ENCODE data around the gene ST3GAL3. TPM values are rescaled to one million over a fixed set of nuclear protein-coding genes. Genes with fewer than 3 reads are reported as not detected.

ST3GAL3 gene
- total and polyA plus RNA-seq, 4 donors = 20.2 to 32.0 (median 27.0) TPM

- no peaks in the 10 kb centered on the region for H3K4me1 ChIP-seq (ENCODE audit: control insufficient read depth in 1 of 2, insufficient read depth in 2 of 2, low read length in 2 of 2)
- H3K36me3 ChIP-seq (ENCODE audit: control insufficient read depth in 1 of 2, insufficient read depth in 2 of 2, low read length in 1 of 2) = peaks cover 0 to 3% of the 10 kb centered on the region in 2 donors
- no peak overlapping the region for H3K4me3 ChIP-seq (ENCODE audit: low read length in 2 of 2)
- ATAC-seq (ENCODE audit: low FRiP score) = no peak
- WGBS, 2 donors = 79% methylated on average over 4 of the region's 4 CpGs
- H3K27me3 ChIP-seq (ENCODE audit: control insufficient read depth in 1 of 2, insufficient read depth in 2 of 2, low read length in 1 of 2) = no peaks in the 10 kb centered on the region
- DNase-seq = no peak
- H3K27ac ChIP-seq (ENCODE audit: low read depth in 1 of 2, low read length in 2 of 2) = no peak overlapping the region
- no peaks in the 10 kb centered on the region for H3K9me3 ChIP-seq (ENCODE audit: control insufficient read depth, low read length)
- intact Hi-C loops (cut with DNase I) = no loop called here
Measured at GRCh38 chr1:43799656-43800635, 92.6 kb downstream of the ST3GAL3 start.

GRCh38 chr1:43800771-43801170, 93.4 kb downstream of the ST3GAL3 start:
- intact Hi-C loops (cut with DNase I) = no loop called here
- Histone ChIP-seq H3K9me3 (ENCODE audit: control insufficient read depth, low read length) (no peaks in the 10 kb centered on the region), H3K27ac (ENCODE audit: low read depth in 1 of 2, low read length in 2 of 2) (no peak overlapping the region), H3K4me3 (ENCODE audit: low read length in 2 of 2) (no peak overlapping the region), H3K27me3 (ENCODE audit: control insufficient read depth in 1 of 2, insufficient read depth in 2 of 2, low read length in 1 of 2) (no peaks in the 10 kb centered on the region), H3K36me3 (ENCODE audit: control insufficient read depth in 1 of 2, insufficient read depth in 2 of 2, low read length in 1 of 2) (peaks cover 0 to 3% of the 10 kb centered on the region in 2 donors), H3K4me1 (ENCODE audit: control insufficient read depth in 1 of 2, insufficient read depth in 2 of 2, low read length in 2 of 2) (no peaks in the 10 kb centered on the region)
- ATAC-seq (ENCODE audit: low FRiP score) (no peak), DNase-seq (no peak)
- WGBS, 2 donors = 60 to 62% methylated on average over 3 of the region's 3 CpGs

- Histone ChIP-seq H3K9me3 (ENCODE audit: control insufficient read depth, low read length) (no peaks in the 10 kb centered on the region), H3K4me1 (ENCODE audit: control insufficient read depth in 1 of 2, insufficient read depth in 2 of 2, low read length in 2 of 2) (no peaks in the 10 kb centered on the region), H3K27me3 (ENCODE audit: control insufficient read depth in 1 of 2, insufficient read depth in 2 of 2, low read length in 1 of 2) (no peaks in the 10 kb centered on the region), H3K36me3 (ENCODE audit: control insufficient read depth in 1 of 2, insufficient read depth in 2 of 2, low read length in 1 of 2) (peaks cover 0 to 3% of the 10 kb centered on the region in 2 donors), H3K27ac (ENCODE audit: low read depth in 1 of 2, low read length in 2 of 2) (no peak overlapping the region), H3K4me3 (ENCODE audit: low read length in 2 of 2) (no peak overlapping the region)
- intact Hi-C loops (cut with DNase I) = no loop called here
- ATAC-seq (ENCODE audit: low FRiP score) (no peak), DNase-seq (no peak)
- 86 to 88% methylated on average over 3 of the region's 3 CpGs for WGBS, 2 donors
Measured at GRCh38 chr1:43801203-43801602, 93.9 kb downstream of the ST3GAL3 start.

- DNase-seq (no peak), ATAC-seq (ENCODE audit: low FRiP score) (no peak)
- H3K36me3 ChIP-seq (ENCODE audit: control insufficient read depth in 1 of 2, insufficient read depth in 2 of 2, low read length in 1 of 2) = peaks cover 0 to 3% of the 10 kb centered on the region in 2 donors
- H3K9me3 ChIP-seq (ENCODE audit: control insufficient read depth, low read length) = no peaks in the 10 kb centered on the region
- 91 to 93% methylated on average over 4 of the region's 4 CpGs for WGBS, 2 donors
- no peak overlapping the region for H3K4me3 ChIP-seq (ENCODE audit: low read length in 2 of 2)
- intact Hi-C loops (cut with DNase I) = no loop called here
- no peaks in the 10 kb centered on the region for H3K27me3 ChIP-seq (ENCODE audit: control insufficient read depth in 1 of 2, insufficient read depth in 2 of 2, low read length in 1 of 2)
- no peaks in the 10 kb centered on the region for H3K4me1 ChIP-seq (ENCODE audit: control insufficient read depth in 1 of 2, insufficient read depth in 2 of 2, low read length in 2 of 2)
- H3K27ac ChIP-seq (ENCODE audit: low read depth in 1 of 2, low read length in 2 of 2) = no peak overlapping the region
Measured at GRCh38 chr1:43802356-43802980, 95.1 kb downstream of the ST3GAL3 start.

GRCh38 chr1:43803105-43803504, 95.8 kb downstream of the ST3GAL3 start:
- WGBS, 2 donors = 98 to 99% methylated on average over 9 of the region's 9 CpGs
- Histone ChIP-seq H3K27ac (ENCODE audit: low read depth in 1 of 2, low read length in 2 of 2) (no peak overlapping the region), H3K4me1 (ENCODE audit: control insufficient read depth in 1 of 2, insufficient read depth in 2 of 2, low read length in 2 of 2) (no peaks in the 10 kb centered on the region), H3K27me3 (ENCODE audit: control insufficient read depth in 1 of 2, insufficient read depth in 2 of 2, low read length in 1 of 2) (no peaks in the 10 kb centered on the region), H3K4me3 (ENCODE audit: low read length in 2 of 2) (no peak overlapping the region), H3K9me3 (ENCODE audit: control insufficient read depth, low read length) (no peaks in the 10 kb centered on the region), H3K36me3 (ENCODE audit: control insufficient read depth in 1 of 2, insufficient read depth in 2 of 2, low read length in 1 of 2) (peaks cover 0 to 3% of the 10 kb centered on the region in 2 donors)
- DNase-seq (no peak), ATAC-seq (ENCODE audit: low FRiP score) (no peak)
- intact Hi-C loops (cut with DNase I) = no loop called here

GRCh38 chr1:43803646-43804045, 96.3 kb downstream of the ST3GAL3 start:
- intact Hi-C loops (cut with DNase I) = no loop called here
- 53 to 66% methylated on average over 4 of the region's 4 CpGs for WGBS, 2 donors
- Histone ChIP-seq H3K4me3 (ENCODE audit: low read length in 2 of 2) (no peak overlapping the region), H3K9me3 (ENCODE audit: control insufficient read depth, low read length) (no peaks in the 10 kb centered on the region), H3K27me3 (ENCODE audit: control insufficient read depth in 1 of 2, insufficient read depth in 2 of 2, low read length in 1 of 2) (no peaks in the 10 kb centered on the region), H3K36me3 (ENCODE audit: control insufficient read depth in 1 of 2, insufficient read depth in 2 of 2, low read length in 1 of 2) (peaks cover 0 to 1% of the 10 kb centered on the region in 2 donors), H3K4me1 (ENCODE audit: control insufficient read depth in 1 of 2, insufficient read depth in 2 of 2, low read length in 2 of 2) (no peaks in the 10 kb centered on the region), H3K27ac (ENCODE audit: low read depth in 1 of 2, low read length in 2 of 2) (no peak overlapping the region)
- DNase-seq (no peak), ATAC-seq (ENCODE audit: low FRiP score) (no peak)

- no peaks in the 10 kb centered on the region for H3K27me3 ChIP-seq (ENCODE audit: control insufficient read depth in 1 of 2, insufficient read depth in 2 of 2, low read length in 1 of 2)
- H3K27ac ChIP-seq (ENCODE audit: low read depth in 1 of 2, low read length in 2 of 2) = no peak overlapping the region
Measured at GRCh38 chr1:43804569-43804968, 97.2 kb downstream of the ST3GAL3 start.

GRCh38 chr1:43805340-43805739, 98.0 kb downstream of the ST3GAL3 start:
- intact Hi-C loops (cut with DNase I) = no loop called here
- Histone ChIP-seq H3K27ac (ENCODE audit: low read depth in 1 of 2, low read length in 2 of 2) (no peak overlapping the region), H3K4me3 (ENCODE audit: low read length in 2 of 2) (no peak overlapping the region), H3K9me3 (ENCODE audit: control insufficient read depth, low read length) (no peaks in the 10 kb centered on the region), H3K27me3 (ENCODE audit: control insufficient read depth in 1 of 2, insufficient read depth in 2 of 2, low read length in 1 of 2) (no peaks in the 10 kb centered on the region), H3K4me1 (ENCODE audit: control insufficient read depth in 1 of 2, insufficient read depth in 2 of 2, low read length in 2 of 2) (no peaks in the 10 kb centered on the region), H3K36me3 (ENCODE audit: control insufficient read depth in 1 of 2, insufficient read depth in 2 of 2, low read length in 1 of 2) (peaks cover 0 to 1% of the 10 kb centered on the region in 2 donors)
- DNase-seq (no peak), ATAC-seq (ENCODE audit: low FRiP score) (no peak)
- WGBS, 2 donors = 97 to 98% methylated on average over 5 of the region's 5 CpGs

More at GRCh38 chr1:43804569-43804968, 97.2 kb downstream of the ST3GAL3 start:
- intact Hi-C loops (cut with DNase I) = no loop called here
- peaks cover 0 to 1% of the 10 kb centered on the region in 2 donors for H3K36me3 ChIP-seq (ENCODE audit: control insufficient read depth in 1 of 2, insufficient read depth in 2 of 2, low read length in 1 of 2)
- ATAC-seq (ENCODE audit: low FRiP score) = no peak
- H3K4me1 ChIP-seq (ENCODE audit: control insufficient read depth in 1 of 2, insufficient read depth in 2 of 2, low read length in 2 of 2) = no peaks in the 10 kb centered on the region
- no peak for DNase-seq
- H3K9me3 ChIP-seq (ENCODE audit: control insufficient read depth, low read length) = no peaks in the 10 kb centered on the region
- 89 to 93% methylated on average over 2 to 4 of the region's 4 CpGs for WGBS, 2 donors
- H3K4me3 ChIP-seq (ENCODE audit: low read length in 2 of 2) = no peak overlapping the region
